AG09309 (cell line): ENCODE data around the gene UQCRC1.

ENCODE experiments used
- DNase-seq: peaks from one replicate; pipeline ENCODE4 v3.0.0-alpha.2; 2010; ENCODE audit warnings: low read depth
- H3K4me3 ChIP-seq: 2 replicates; pipeline ENCODE4 v1.5.1; 2011; ENCODE audit warnings: mild to moderate bottlenecking, low read depth, low read length, moderate library complexity; ENCODE audit not compliant: control insufficient read depth
- TF ChIP-seq, protein P1 (sequence below): IDR thresholded peaks from 2 replicates; pipeline ENCODE4 v1.5.1; 2011; ENCODE audit warnings: mild to moderate bottlenecking, low read depth, low read length, inconsistent platforms; ENCODE audit not compliant: insufficient read depth, control insufficient read depth; ENCODE audit errors: missing control alignments

The UQCRC1 gene

DNA sequence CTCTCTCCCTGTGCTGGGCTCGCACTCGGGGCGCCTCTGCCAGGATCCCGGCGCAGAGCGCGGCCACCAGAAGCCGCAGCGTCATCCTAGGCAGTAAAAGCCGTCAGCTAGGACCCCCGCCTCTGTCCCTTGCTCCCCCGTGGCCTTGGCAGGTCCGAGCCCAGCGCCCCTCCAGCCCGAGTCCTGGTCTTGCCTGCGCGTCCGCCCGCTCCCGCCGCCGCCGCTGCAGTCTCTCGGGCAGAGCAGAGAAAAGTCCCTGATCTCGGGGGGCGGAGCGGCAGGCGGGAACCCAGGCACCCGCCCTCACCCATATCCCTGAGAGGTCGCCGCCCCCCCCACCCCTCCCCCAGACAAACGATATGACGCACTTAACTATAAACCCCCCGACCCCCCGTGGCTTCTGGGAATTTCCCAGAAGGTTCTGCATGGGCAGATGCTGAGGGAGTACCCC is 14.3 kb downstream of the UQCRC1 start, which contains the start of gene COL7A1:
TSS of gene COL7A1 (minus strand) at position 255 of the 451 bp plus-strand sequence. CDS start at position 85, 170 bp downstream.
- peak within 1 kb of the TSS; percentile 62 for H3K4me3 ChIP-seq
- no peak for DNase-seq
- TF ChIP-seq, protein P1, sequence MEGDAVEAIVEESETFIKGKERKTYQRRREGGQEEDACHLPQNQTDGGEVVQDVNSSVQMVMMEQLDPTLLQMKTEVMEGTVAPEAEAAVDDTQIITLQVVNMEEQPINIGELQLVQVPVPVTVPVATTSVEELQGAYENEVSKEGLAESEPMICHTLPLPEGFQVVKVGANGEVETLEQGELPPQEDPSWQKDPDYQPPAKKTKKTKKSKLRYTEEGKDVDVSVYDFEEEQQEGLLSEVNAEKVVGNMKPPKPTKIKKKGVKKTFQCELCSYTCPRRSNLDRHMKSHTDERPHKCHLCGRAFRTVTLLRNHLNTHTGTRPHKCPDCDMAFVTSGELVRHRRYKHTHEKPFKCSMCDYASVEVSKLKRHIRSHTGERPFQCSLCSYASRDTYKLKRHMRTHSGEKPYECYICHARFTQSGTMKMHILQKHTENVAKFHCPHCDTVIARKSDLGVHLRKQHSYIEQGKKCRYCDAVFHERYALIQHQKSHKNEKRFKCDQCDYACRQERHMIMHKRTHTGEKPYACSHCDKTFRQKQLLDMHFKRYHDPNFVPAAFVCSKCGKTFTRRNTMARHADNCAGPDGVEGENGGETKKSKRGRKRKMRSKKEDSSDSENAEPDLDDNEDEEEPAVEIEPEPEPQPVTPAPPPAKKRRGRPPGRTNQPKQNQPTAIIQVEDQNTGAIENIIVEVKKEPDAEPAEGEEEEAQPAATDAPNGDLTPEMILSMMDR = no peak

DNA sequence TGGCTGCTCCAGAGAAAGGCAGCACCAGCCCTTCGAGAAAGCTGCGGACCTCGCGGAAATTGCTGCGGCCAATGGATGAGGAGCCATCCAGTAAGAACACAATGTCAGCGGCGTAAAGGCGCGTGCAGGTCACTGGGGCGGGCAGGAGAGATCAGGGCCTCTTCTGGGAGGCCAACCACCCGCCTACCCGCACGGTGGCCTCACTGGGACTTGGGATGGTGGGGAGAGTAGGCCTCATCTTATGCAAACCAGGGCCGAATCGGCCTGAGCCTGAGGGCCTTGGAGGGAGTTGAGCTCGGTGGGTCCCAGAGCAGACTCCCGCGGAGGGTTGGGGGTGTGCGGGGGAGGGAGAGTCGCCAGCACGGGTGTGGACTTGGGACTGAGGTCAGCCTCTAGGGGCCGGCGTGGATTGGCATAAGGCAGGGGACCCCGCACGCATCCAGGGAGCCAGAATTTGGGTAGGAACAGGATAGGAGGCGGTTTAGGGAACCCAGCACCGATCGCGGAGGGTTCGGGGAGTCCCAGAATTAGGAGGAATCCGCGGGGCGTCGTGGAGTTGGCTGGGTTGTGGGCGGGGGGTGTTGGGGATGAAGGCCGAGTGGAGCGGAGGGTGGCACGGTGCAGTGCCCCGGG is 14.9 kb downstream of the UQCRC1 start:
- no peak for DNase-seq
- TF ChIP-seq, protein P1 = no peak
- peak overlapping the region; percentile 62 for H3K4me3 ChIP-seq

- peak overlapping the region; percentile 62 for H3K4me3 ChIP-seq
- no peak for DNase-seq
- TF ChIP-seq, protein P1 = no peak
Observed at GRCh38 chr3:48593337-48593736, 16.1 kb downstream of the UQCRC1 start.

DNA sequence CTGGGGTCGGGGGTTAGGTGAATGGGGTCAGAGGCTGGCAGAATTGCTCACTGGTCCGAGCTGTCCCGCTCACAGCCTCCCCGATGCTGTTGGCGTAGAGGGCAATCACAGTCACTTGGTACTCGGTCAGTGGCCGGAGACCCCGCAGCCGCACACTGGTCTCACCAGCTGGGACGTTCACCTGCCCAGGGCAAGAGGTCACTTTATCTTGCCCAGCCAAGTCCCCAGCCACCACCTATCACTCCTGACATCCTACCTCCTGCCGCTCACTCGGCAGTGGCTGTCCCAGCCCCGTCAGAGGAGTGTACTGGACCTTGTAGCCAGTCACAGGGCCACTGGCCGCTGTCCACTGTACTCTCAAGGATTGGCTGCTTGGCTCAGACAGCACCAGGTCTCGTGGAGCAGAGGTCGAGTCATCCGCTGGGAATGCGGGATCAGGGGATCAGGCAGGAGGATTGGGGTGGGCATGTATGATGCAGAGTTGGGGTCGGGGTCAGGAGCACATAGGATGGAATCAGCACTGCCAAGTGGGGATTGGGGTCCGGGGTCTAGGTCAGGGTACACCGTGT is 16.8 kb downstream of the UQCRC1 start:
- no peak for DNase-seq
- TF ChIP-seq, protein P1 = no peak
- peak overlapping the region; percentile 62 for H3K4me3 ChIP-seq

DNA sequence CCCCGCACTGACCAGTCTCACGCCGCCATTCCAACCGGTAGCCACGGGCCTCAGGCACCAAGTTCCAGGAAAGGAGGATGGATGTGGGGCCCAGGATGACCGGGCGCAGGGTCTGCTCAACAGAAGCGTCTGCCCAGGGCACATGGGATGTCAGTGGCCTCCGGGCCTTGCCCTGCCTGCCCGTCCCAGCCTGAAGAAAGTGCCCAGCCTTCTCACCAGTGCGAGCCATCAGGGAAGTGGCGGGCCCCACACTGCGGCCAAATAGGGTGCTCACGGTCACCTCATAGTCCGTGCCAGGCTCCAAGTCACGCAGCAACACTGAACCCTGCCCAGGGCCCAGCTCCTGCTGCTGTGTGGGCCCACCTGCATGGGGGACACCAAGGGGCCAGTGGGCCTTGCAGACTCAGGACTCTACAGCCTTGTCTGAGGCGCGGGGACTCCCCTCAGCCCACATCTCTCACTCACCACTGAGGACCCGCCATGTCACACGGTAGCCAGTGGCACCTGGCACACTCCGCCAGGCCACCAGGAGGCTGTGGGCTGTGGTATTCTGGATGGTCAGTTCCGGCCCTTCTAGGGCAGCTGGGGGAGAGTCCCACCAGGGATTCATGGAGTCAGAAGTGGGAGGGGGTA is 17.4 kb downstream of the UQCRC1 start:
- DNase-seq = no peak
- TF ChIP-seq, protein P1 = no peak
- no peak overlapping the region; the same call in 1 of the 2 replicates for H3K4me3 ChIP-seq

GRCh38 chr3:48591436-48591835 is 18.0 kb downstream of the UQCRC1 start:
- no peak overlapping the region for H3K4me3 ChIP-seq
- TF ChIP-seq, protein P1 = no peak
- DNase-seq = no peak
